Measurements from ENCODE around the gene TSR2.
"Not testable (repeated sequence)": the region's sequence is repeated elsewhere in the genome, so short reads cannot be mapped to it uniquely, and the experiment has no call there.

TSR2 gene

DNA sequence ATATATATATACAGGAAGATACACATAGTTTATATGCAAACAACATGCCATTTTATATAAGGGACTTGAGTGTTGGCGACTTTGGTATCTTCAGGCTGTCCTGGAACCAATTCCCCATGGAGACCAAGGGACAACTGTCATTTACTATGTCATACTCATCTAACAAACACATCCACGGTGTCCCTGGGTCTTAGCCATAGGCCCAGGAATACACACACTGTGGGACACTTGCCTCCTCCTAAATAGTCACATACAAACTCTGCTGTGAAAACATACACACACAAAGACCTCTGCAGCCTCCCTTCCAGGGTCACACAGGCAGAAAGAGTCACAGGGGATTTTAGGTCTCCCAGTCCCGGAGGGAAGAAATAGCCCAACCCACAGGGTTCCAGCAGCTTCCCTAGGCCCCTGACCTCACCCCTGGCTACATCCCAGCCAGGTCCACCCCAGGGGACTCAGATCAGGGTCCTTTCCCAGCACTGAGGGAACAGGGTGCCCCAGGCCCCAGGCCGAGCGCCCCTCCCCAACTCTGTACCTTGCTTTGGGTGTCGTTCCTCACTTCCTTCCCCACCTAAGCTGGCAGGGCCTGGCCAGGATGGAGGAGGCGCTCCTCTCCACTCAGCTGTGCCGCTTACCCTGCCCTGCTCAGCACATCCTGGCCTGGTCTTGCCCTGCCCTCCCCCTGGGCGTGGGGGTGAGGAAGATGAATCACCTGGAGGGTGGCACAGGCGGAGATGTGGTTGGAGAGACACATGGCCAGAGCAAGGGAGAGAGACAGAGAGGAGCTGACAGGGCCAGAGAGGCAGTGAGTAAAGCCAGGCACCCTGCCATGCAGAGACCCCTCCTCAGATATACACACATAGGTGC is 34.0 kb downstream of the TSR2 start:
- no peak for DNase-seq

GRCh38 chrX:54479136-54480111 is 39.2 kb downstream of the TSR2 start:
- no peak for DNase-seq

DNA sequence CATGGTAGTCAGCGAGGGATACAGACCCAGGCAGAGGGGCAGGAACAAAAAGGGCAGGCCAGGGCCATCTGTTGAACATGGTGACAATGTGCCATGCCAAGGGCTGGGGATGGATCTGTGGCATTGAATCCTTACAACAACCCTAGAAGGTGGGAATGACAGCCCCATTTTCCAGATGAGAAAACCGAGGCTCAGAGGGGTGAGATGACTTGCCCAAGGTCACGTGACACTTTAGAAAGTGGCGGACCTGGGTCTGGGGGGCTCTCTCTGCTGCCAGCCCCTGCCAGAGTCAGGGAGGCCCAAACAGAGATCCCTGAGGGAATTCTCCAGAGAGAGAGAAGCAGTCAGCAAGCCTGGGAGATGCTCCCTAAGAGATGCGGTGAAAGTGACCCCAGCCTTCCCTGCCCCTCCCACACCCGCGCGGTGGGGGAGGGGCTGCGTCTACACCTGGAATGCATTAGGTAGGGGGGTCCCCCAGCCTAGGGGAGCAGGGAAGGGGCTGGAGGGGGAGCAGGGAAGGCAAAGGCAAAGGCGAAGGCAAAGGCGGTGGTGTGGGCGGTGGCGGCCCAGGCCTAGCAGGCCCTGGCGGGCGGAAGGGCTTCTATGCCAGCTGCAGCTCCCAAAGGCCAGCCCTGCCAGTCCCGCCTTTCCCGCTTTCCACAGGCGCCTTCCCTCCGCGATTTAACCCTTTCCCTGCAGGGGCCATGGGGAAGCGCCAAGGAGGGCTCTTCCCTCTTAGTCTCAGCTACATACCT is 42.8 kb downstream of the TSR2 start:
- DNase-seq = no peak

GRCh38 chrX:54483946-54484345 is 43.7 kb downstream of the TSR2 start:
- no peak for DNase-seq

DNA sequence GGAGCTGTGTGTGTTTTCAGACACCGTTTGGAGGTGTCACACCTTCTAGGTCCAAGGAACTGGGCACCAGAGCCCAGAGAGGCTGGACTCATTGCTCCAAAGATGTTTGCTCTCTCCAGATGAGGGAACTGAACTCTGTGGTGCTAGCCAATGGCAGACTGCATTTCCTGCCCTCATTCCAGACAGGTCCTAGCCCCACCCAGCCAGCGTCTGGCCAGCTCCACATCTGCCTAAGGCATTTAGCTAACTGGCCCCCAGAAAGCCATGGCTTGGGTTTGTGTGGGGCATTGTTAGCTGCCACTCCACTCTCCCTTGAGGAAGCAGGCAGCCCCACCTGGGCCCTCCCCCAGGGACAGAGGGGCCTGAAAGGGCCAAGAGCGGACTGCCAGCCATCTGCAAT is 44.5 kb downstream of the TSR2 start:
- no peak for DNase-seq

- not testable (repeated sequence) for DNase-seq
Observed at GRCh38 chrX:54489819-54490218, 49.6 kb downstream of the TSR2 start.

GRCh38 chrX:54492340-54492739 is 52.1 kb downstream of the TSR2 start:
- DNase-seq = no peak

- DNase-seq = no peak
Observed at GRCh38 chrX:54494166-54494988, 54.2 kb downstream of the TSR2 start.

Measured in suppressor macrophage (primary cell).